Measurements from ENCODE around the gene THSD7A.

The THSD7A gene

GRCh38 chr7:11412036-11412435 lies 420.0 kb downstream of the THSD7A start:
- no peak overlapping the region for H3K4me2 ChIP-seq (ENCODE audit: low read depth, low read length)
- H3K36me3 ChIP-seq (replicated peaks; ENCODE audit: insufficient read depth, low read length): no peaks in the 10 kb centered on the region
- H3K9me2 ChIP-seq (replicated peaks; ENCODE audit: insufficient read depth, low read length): no peaks in the 10 kb centered on the region
- no peaks in the 10 kb centered on the region for H4K20me1 ChIP-seq (ENCODE audit: insufficient read depth, low read length)
- H3K79me2 ChIP-seq (ENCODE audit: low read length): no peaks in the 10 kb centered on the region
- DNase-seq: no peak
- no peaks in the 10 kb centered on the region for H3K9me3 ChIP-seq (replicated peaks; ENCODE audit: insufficient read depth, low read length)
- no peak overlapping the region for H3K4me3 ChIP-seq (ENCODE audit: low read length)
- no peak overlapping the region for H2AFZ ChIP-seq (ENCODE audit: low read length)
- H3K4me1 ChIP-seq (ENCODE audit: low read length): no peaks in the 10 kb centered on the region
- H3F3A ChIP-seq (ENCODE audit: insufficient read depth, low read length): no peaks in the 10 kb centered on the region
- no peak overlapping the region for H3K9ac ChIP-seq (ENCODE audit: low read length)
- H3K27me3 ChIP-seq (replicated peaks; ENCODE audit: insufficient read depth, low read length): no peaks in the 10 kb centered on the region
- H3K27ac ChIP-seq (ENCODE audit: low read length): no peak overlapping the region
- TF ChIP-seq CTCF (IDR thresholded peaks at IDR 0.05; ENCODE audit: low read length) (no peak), EZH2 (optimal IDR thresholded peaks at IDR 0.05; ENCODE audit: low read depth, low read length) (no peak), EZH2phosphoT487 (IDR thresholded peaks at IDR 0.05; ENCODE audit: low read length) (no peak)

GRCh38 chr7:11410656-11411644 lies 421.0 kb downstream of the THSD7A start:
- Histone ChIP-seq H3K9me3 (replicated peaks; ENCODE audit: insufficient read depth, low read length) (no peaks in the 10 kb centered on the region), H3K27ac (ENCODE audit: low read length) (no peak overlapping the region)
- no peak for DNase-seq

GRCh38 chr7:11404355-11404754 lies 427.6 kb downstream of the THSD7A start:
- Histone ChIP-seq H3K27me3 (replicated peaks; ENCODE audit: insufficient read depth, low read length) (no peaks in the 10 kb centered on the region), H3K9ac (ENCODE audit: low read length) (no peak overlapping the region), H3K36me3 (replicated peaks; ENCODE audit: insufficient read depth, low read length) (no peaks in the 10 kb centered on the region), H3K27ac (ENCODE audit: low read length) (no peak overlapping the region), H3K4me2 (ENCODE audit: low read depth, low read length) (no peak overlapping the region), H3K79me2 (ENCODE audit: low read length) (no peaks in the 10 kb centered on the region), H4K20me1 (ENCODE audit: insufficient read depth, low read length) (no peaks in the 10 kb centered on the region), H2AFZ (ENCODE audit: low read length) (no peak overlapping the region), H3K9me3 (replicated peaks; ENCODE audit: insufficient read depth, low read length) (no peaks in the 10 kb centered on the region), H3K4me1 (ENCODE audit: low read length) (no peaks in the 10 kb centered on the region), H3K9me2 (replicated peaks; ENCODE audit: insufficient read depth, low read length) (no peaks in the 10 kb centered on the region), H3K4me3 (ENCODE audit: low read length) (no peak overlapping the region), H3F3A (ENCODE audit: insufficient read depth, low read length) (no peaks in the 10 kb centered on the region)
- DNase-seq: peak; percentile 9
- TF ChIP-seq EZH2phosphoT487 (IDR thresholded peaks at IDR 0.05; ENCODE audit: low read length): no peak
- no peak for TF ChIP-seq CTCF (IDR thresholded peaks at IDR 0.05; ENCODE audit: low read length)
- no peak for TF ChIP-seq EZH2 (optimal IDR thresholded peaks at IDR 0.05; ENCODE audit: low read depth, low read length)

More at GRCh38 chr7:11410656-11411644, 421.0 kb downstream of the THSD7A start:
- H3K4me1 ChIP-seq (ENCODE audit: low read length): no peaks in the 10 kb centered on the region
- no peaks in the 10 kb centered on the region for H3K27me3 ChIP-seq (replicated peaks; ENCODE audit: insufficient read depth, low read length)
- H3K79me2 ChIP-seq (ENCODE audit: low read length): no peaks in the 10 kb centered on the region
- no peak overlapping the region for H3K4me2 ChIP-seq (ENCODE audit: low read depth, low read length)
- TF ChIP-seq CTCF (IDR thresholded peaks at IDR 0.05; ENCODE audit: low read length): no peak
- no peak for TF ChIP-seq EZH2 (optimal IDR thresholded peaks at IDR 0.05; ENCODE audit: low read depth, low read length)
- no peak for TF ChIP-seq EZH2phosphoT487 (IDR thresholded peaks at IDR 0.05; ENCODE audit: low read length)
- no peak overlapping the region for H3K9ac ChIP-seq (ENCODE audit: low read length)
- no peaks in the 10 kb centered on the region for H3F3A ChIP-seq (ENCODE audit: insufficient read depth, low read length)
- H3K36me3 ChIP-seq (replicated peaks; ENCODE audit: insufficient read depth, low read length): no peaks in the 10 kb centered on the region
- no peaks in the 10 kb centered on the region for H3K9me2 ChIP-seq (replicated peaks; ENCODE audit: insufficient read depth, low read length)
- H4K20me1 ChIP-seq (ENCODE audit: insufficient read depth, low read length): no peaks in the 10 kb centered on the region
- no peak overlapping the region for H2AFZ ChIP-seq (ENCODE audit: low read length)
- no peak overlapping the region for H3K4me3 ChIP-seq (ENCODE audit: low read length)
